Central memory CD4-positive, alpha-beta T cell (primary cell): ENCODE data around the gene DLGAP1.
A peak's percentile ranks its signal among the peaks of the same experiment; 100 is the strongest.
"Not testable (repeated sequence)": the region's sequence is repeated elsewhere in the genome, so short reads cannot be mapped to it uniquely, and the experiment has no call there.

Experiments used
- DNase-seq: peaks from one replicate; pipeline ENCODE4 v3.0.0; 2022

Gene DLGAP1

GRCh38 chr18:3479978-3480509 is 975.1 kb downstream of the DLGAP1 start:
- DNase-seq: no peak

GRCh38 chr18:3478262-3478978 is 976.7 kb downstream of the DLGAP1 start:
- no peak for DNase-seq

GRCh38 chr18:3472681-3473544 is 982.2 kb downstream of the DLGAP1 start:
- no peak for DNase-seq

GRCh38 chr18:3472121-3472520 is 983.0 kb downstream of the DLGAP1 start:
- DNase-seq: not testable (repeated sequence)

GRCh38 chr18:3471141-3471648 is 983.9 kb downstream of the DLGAP1 start:
- no peak for DNase-seq

- no peak for DNase-seq
Observed at GRCh38 chr18:3468833-3469232, 986.3 kb downstream of the DLGAP1 start.

- no peak for DNase-seq
Observed at GRCh38 chr18:3468066-3468705, 986.9 kb downstream of the DLGAP1 start.

- DNase-seq: no peak
Observed at GRCh38 chr18:3466872-3467271, 988.2 kb downstream of the DLGAP1 start.

- DNase-seq: no peak
Observed at GRCh38 chr18:3466045-3466444, 989.1 kb downstream of the DLGAP1 start.

GRCh38 chr18:3463051-3463450 is 992.1 kb downstream of the DLGAP1 start:
- DNase-seq: no peak

GRCh38 chr18:3461704-3462103 is 993.4 kb downstream of the DLGAP1 start:
- DNase-seq: no peak

- DNase-seq: no peak
Observed at GRCh38 chr18:3460823-3461398, 994.2 kb downstream of the DLGAP1 start.

- no peak for DNase-seq
Observed at GRCh38 chr18:3458952-3459853, 995.9 kb downstream of the DLGAP1 start.

GRCh38 chr18:3458378-3458777 is 996.7 kb downstream of the DLGAP1 start:
- peak; percentile 28 for DNase-seq

- DNase-seq: no peak
Observed at GRCh38 chr18:3457261-3457724, 997.8 kb downstream of the DLGAP1 start.

GRCh38 chr18:3456686-3457069 is 998.4 kb downstream of the DLGAP1 start:
- no peak for DNase-seq

- DNase-seq: no peak
Observed at GRCh38 chr18:3455907-3456685, 999.0 kb downstream of the DLGAP1 start.

- no peak for DNase-seq
Observed at GRCh38 chr18:3455090-3455635, 999.9 kb downstream of the DLGAP1 start.

GRCh38 chr18:3454365-3455089 is 1000.6 kb downstream of the DLGAP1 start:
- DNase-seq: peak; percentile 51
